ENCODE data around the gene UBE4B. TPM values are rescaled to one million over a fixed set of nuclear protein-coding genes. Genes with fewer than 3 reads are reported as not detected.
A peak's percentile ranks its signal among the peaks of the same experiment; 100 is the strongest.

UBE4B gene
- total RNA-seq, 4 donors from 2014 or later = 31.2 to 48.6 (median 44.0) TPM

- H3K27me3 ChIP-seq = no peaks in the 10 kb centered on the region
- peak overlapping the region in 3 of 4 donors; percentile 8 to 72 (median 36) for H3K27ac ChIP-seq
- peaks cover 0 to 16% (median 0%) of the 10 kb centered on the region in 3 donors for H3K36me3 ChIP-seq
- no peaks in the 10 kb centered on the region for H3K9me3 ChIP-seq
- no peak for DNase-seq (ENCODE audit: low spot score in 2 of 2)
- no peak overlapping the region for H3K4me3 ChIP-seq
- 76 to 79% methylated on average over 5 of the region's 5 CpGs for WGBS, 2 donors
- H3K4me1 ChIP-seq = peaks cover 0 to 17% (median 12%) of the 10 kb centered on the region in 4 donors
- TF ChIP-seq, protein P1, sequence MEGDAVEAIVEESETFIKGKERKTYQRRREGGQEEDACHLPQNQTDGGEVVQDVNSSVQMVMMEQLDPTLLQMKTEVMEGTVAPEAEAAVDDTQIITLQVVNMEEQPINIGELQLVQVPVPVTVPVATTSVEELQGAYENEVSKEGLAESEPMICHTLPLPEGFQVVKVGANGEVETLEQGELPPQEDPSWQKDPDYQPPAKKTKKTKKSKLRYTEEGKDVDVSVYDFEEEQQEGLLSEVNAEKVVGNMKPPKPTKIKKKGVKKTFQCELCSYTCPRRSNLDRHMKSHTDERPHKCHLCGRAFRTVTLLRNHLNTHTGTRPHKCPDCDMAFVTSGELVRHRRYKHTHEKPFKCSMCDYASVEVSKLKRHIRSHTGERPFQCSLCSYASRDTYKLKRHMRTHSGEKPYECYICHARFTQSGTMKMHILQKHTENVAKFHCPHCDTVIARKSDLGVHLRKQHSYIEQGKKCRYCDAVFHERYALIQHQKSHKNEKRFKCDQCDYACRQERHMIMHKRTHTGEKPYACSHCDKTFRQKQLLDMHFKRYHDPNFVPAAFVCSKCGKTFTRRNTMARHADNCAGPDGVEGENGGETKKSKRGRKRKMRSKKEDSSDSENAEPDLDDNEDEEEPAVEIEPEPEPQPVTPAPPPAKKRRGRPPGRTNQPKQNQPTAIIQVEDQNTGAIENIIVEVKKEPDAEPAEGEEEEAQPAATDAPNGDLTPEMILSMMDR (IDR thresholded peaks at IDR 0.05) = no peak
- TF ChIP-seq POLR2A (IDR thresholded peaks at IDR 0.05) (no peak), EP300 (IDR thresholded peaks at IDR 0.05) (no peak)
Observed at GRCh38 chr1:10074852-10075730, 42.3 kb downstream of the UBE4B start.

GRCh38 chr1:10075732-10076131 lies 43.0 kb downstream of the UBE4B start:
- H3K27me3 ChIP-seq = no peaks in the 10 kb centered on the region
- H3K27ac ChIP-seq = no peak overlapping the region
- peaks cover 0 to 19% (median 0%) of the 10 kb centered on the region in 3 donors for H3K36me3 ChIP-seq
- DNase-seq (ENCODE audit: low spot score in 2 of 2) = no peak
- peaks cover 0 to 17% (median 12%) of the 10 kb centered on the region in 4 donors for H3K4me1 ChIP-seq
- H3K9me3 ChIP-seq = no peaks in the 10 kb centered on the region
- H3K4me3 ChIP-seq = no peak overlapping the region
- no peak for TF ChIP-seq EP300 (IDR thresholded peaks at IDR 0.05)
- TF ChIP-seq POLR2A (IDR thresholded peaks at IDR 0.05) = no peak
- WGBS, 2 donors = 92 to 94% methylated on average over 9 of the region's 9 CpGs

- Histone ChIP-seq H3K9me3 (no peaks in the 10 kb centered on the region), H3K27me3 (no peaks in the 10 kb centered on the region), H3K4me3 (no peak overlapping the region), H3K4me1 (peaks cover 0 to 17% (median 12%) of the 10 kb centered on the region in 4 donors), H3K36me3 (peaks cover 0 to 14% (median 0%) of the 10 kb centered on the region in 3 donors), H3K27ac (no peak overlapping the region)
- 81% methylated on average over 4 of the region's 4 CpGs for WGBS, 2 donors
- DNase-seq (ENCODE audit: low spot score in 2 of 2) = no peak
- TF ChIP-seq POLR2A (IDR thresholded peaks at IDR 0.05) (no peak), EP300 (IDR thresholded peaks at IDR 0.05) (no peak)
- TF ChIP-seq, protein P1 (IDR thresholded peaks at IDR 0.05) = no peak
Observed at GRCh38 chr1:10078494-10078893, 45.7 kb downstream of the UBE4B start.

GRCh38 chr1:10080523-10080922 lies 47.8 kb downstream of the UBE4B start:
- Histone ChIP-seq H3K4me1 (no peaks in the 10 kb centered on the region), H3K27ac (no peak overlapping the region), H3K36me3 (peaks cover 0 to 23% (median 0%) of the 10 kb centered on the region in 3 donors), H3K27me3 (no peaks in the 10 kb centered on the region), H3K9me3 (no peaks in the 10 kb centered on the region), H3K4me3 (no peak overlapping the region)
- no peak for DNase-seq (ENCODE audit: low spot score in 2 of 2)
- no peak for TF ChIP-seq EP300 (IDR thresholded peaks at IDR 0.05)
- WGBS, 2 donors = 97 to 100% methylated on average over 1 of the region's 1 CpG

- Histone ChIP-seq H3K36me3 (peaks cover 0 to 23% (median 0%) of the 10 kb centered on the region in 3 donors), H3K4me3 (no peak overlapping the region), H3K4me1 (no peaks in the 10 kb centered on the region), H3K9me3 (no peaks in the 10 kb centered on the region), H3K27ac (no peak overlapping the region), H3K27me3 (no peaks in the 10 kb centered on the region)
- WGBS, 2 donors = 95 to 96% methylated on average over 3 of the region's 3 CpGs
- TF ChIP-seq POLR2A (IDR thresholded peaks at IDR 0.05) (no peak), EP300 (IDR thresholded peaks at IDR 0.05) (no peak)
- TF ChIP-seq, protein P1 (IDR thresholded peaks at IDR 0.05) = no peak
- DNase-seq (ENCODE audit: low spot score in 2 of 2) = no peak
Observed at GRCh38 chr1:10082785-10083479, 50.2 kb downstream of the UBE4B start.

- H3K4me3 ChIP-seq = no peak overlapping the region
Observed at GRCh38 chr1:10084045-10084444, 51.3 kb downstream of the UBE4B start.

More at GRCh38 chr1:10084045-10084444, 51.3 kb downstream of the UBE4B start:
- no peak overlapping the region for H3K27ac ChIP-seq
- 84 to 91% methylated on average over 3 of the region's 3 CpGs for WGBS, 2 donors
- no peaks in the 10 kb centered on the region for H3K4me1 ChIP-seq
- H3K9me3 ChIP-seq = no peaks in the 10 kb centered on the region
- TF ChIP-seq, protein P1 (IDR thresholded peaks at IDR 0.05) = no peak
- no peak for TF ChIP-seq EP300 (IDR thresholded peaks at IDR 0.05)
- no peak for TF ChIP-seq POLR2A (IDR thresholded peaks at IDR 0.05)
- DNase-seq (ENCODE audit: low spot score in 2 of 2) = no peak
- no peaks in the 10 kb centered on the region for H3K27me3 ChIP-seq
- peaks cover 0 to 23% (median 0%) of the 10 kb centered on the region in 3 donors for H3K36me3 ChIP-seq
